GM12878 (cell line): ENCODE results near the gene ITCH. TPM values are rescaled to one million over a fixed set of nuclear protein-coding genes. Genes with fewer than 3 reads are reported as not detected.

ENCODE experiments used
- ATAC-seq: fragments of 200-7000 bp; cut with Tn5 transposase; 3 replicates; pipeline ENCODE4 v1.9.1; 2020; ENCODE audit warnings: mild to moderate bottlenecking, moderate library complexity
- BruUV-seq: library from RNA; stranded (reverse); fragments of 400-500 nt; replicated peaks from 2 replicates; lab custom pipeline; 2021; lab: Mats Ljungman, UMichigan
- CTCF ChIA-PET: fragments of 300-600 bp; sonication (Branson Sonifier 250); formaldehyde crosslinking; extraction: SDS; loops from one replicate; lab custom pipeline; 2021; ENCODE audit warnings: inconsistent platforms; lab: Yijun Ruan, JAX
- POLR2A ChIA-PET: fragments of 350-600 bp; formaldehyde crosslinking; extraction: SDS; loops from one replicate; lab custom pipeline; 2021; ENCODE audit warnings: inconsistent platforms; lab: Charles Lee
- RAD21 ChIA-PET: fragments of 300-600 bp; sonication (Branson Sonifier 250); formaldehyde crosslinking; loops from one replicate; lab custom pipeline; 2023; ENCODE audit warnings: antibody characterized with exemption; ENCODE audit not compliant: unreplicated experiment; lab: Charles Lee
- SMC1A ChIA-PET: fragments of 300-600 bp; sonication (Branson Sonifier 250); formaldehyde crosslinking; loops from one replicate; lab custom pipeline; 2023; ENCODE audit not compliant: unreplicated experiment, uncharacterized antibody; lab: Charles Lee
- DNase-seq: peaks from one replicate; pipeline ENCODE4 v3.0.0-alpha.2; 2011; ENCODE audit warnings: low read depth, low spot score
- FAIRE-seq: peaks from 3 replicates; lab custom pipeline; 2011; peaks lifted over from hg19 to GRCh38; lab: Jason Lieb, UNC
- H2AFZ ChIP-seq: 2 replicates; pipeline ENCODE4 v1.6.0; 2011; ENCODE audit warnings: low read depth, low read length, control low read depth; ENCODE audit not compliant: control insufficient read depth
- H3K27ac ChIP-seq: 2 replicates; pipeline ENCODE4 v1.5.1; 2011; ENCODE audit warnings: control low read depth; ENCODE audit not compliant: control insufficient read depth, insufficient read depth
- H3K27me3 ChIP-seq, 2 experiments: replicated peaks in 1 of 2; 2 replicates each; pipeline versions ENCODE4 v1.6.0 to v1.6.1; 2011; ENCODE audit warnings: low read length in 1 of 2; ENCODE audit not compliant: control insufficient read depth in 2 of 2, insufficient read depth in 2 of 2
- H3K36me3 ChIP-seq, 2 experiments: 2 replicates each; pipeline ENCODE4 v1.5.1; 2011; ENCODE audit warnings: low read length in 1 of 2; ENCODE audit not compliant: control insufficient read depth in 2 of 2, insufficient read depth in 2 of 2
- H3K4me1 ChIP-seq: 2 replicates; pipeline ENCODE4 v1.6.1; 2011; ENCODE audit warnings: mild to moderate bottlenecking, low read length, moderate library complexity, mixed read lengths; ENCODE audit not compliant: control insufficient read depth, insufficient read depth
- H3K4me2 ChIP-seq: 2 replicates; pipeline ENCODE4 v1.6.0; 2011; ENCODE audit warnings: control low read depth; ENCODE audit not compliant: control insufficient read depth, insufficient read depth
- H3K4me3 ChIP-seq: fragments of 200-600 bp; sonication (generic); 2 replicates; pipeline ENCODE4 v1.5.1; 2016
- H3K79me2 ChIP-seq: 2 replicates; pipeline ENCODE4 v1.6.0; 2011; ENCODE audit warnings: low read length; ENCODE audit not compliant: control insufficient read depth, insufficient read depth
- H3K9ac ChIP-seq: 2 replicates; pipeline ENCODE4 v1.8.0; 2011; ENCODE audit warnings: low read length, control low read depth, mixed read lengths; ENCODE audit not compliant: control insufficient read depth, insufficient read depth
- H3K9me3 ChIP-seq: replicated peaks from 3 replicates; pipeline ENCODE4 v1.5.1; 2011; ENCODE audit warnings: mild to moderate bottlenecking, low read length; ENCODE audit not compliant: control insufficient read depth, insufficient read depth
- H4K20me1 ChIP-seq: 2 replicates; pipeline ENCODE4 v1.6.0; 2011; ENCODE audit not compliant: control insufficient read depth, insufficient read depth
- CHD4 ChIP-seq: fragments of 200-600 bp; sonication (generic); IDR thresholded peaks from 2 replicates; pipeline ENCODE4 v1.6.1; 2016; ENCODE audit warnings: mild to moderate bottlenecking
- EGR1 ChIP-seq, 2 experiments: IDR thresholded peaks; 1 replicate in 1 of 2; 2 replicates in 1 of 2; pipeline ENCODE4 v1.6.1; 2011 to 2012; ENCODE audit warnings: low read depth in 2 of 2, low read length in 2 of 2, borderline replicate concordance in 1 of 2, mild to moderate bottlenecking in 1 of 2, moderate library complexity in 1 of 2
- FOXM1 ChIP-seq: IDR thresholded peaks from 2 replicates; pipeline ENCODE4 v1.6.1; 2012; ENCODE audit warnings: low read depth, mild to moderate bottlenecking, inconsistent platforms, low read length, moderate library complexity
- HCFC1 ChIP-seq: fragments of 150-350 bp; IDR thresholded peaks from 2 replicates; pipeline ENCODE4 v1.6.1; 2014; ENCODE audit warnings: low read length
- KAT2A ChIP-seq: conservative IDR thresholded peaks from 2 replicates; pipeline ENCODE4 v1.6.1; 2011; ENCODE audit warnings: low read depth, low read length; ENCODE audit not compliant: control insufficient read depth
- MYB ChIP-seq: fragments of 150-350 bp; IDR thresholded peaks from 2 replicates; pipeline ENCODE4 v1.6.1; 2014; ENCODE audit warnings: mild to moderate bottlenecking, low read depth, low read length, borderline replicate concordance
- POLR2A ChIP-seq: IDR thresholded peaks from 2 replicates; pipeline ENCODE4 v1.6.1; 2011; ENCODE audit warnings: low read depth, mild to moderate bottlenecking, low read length
- POU2F2 ChIP-seq: IDR thresholded peaks from 3 replicates; pipeline ENCODE4 v1.6.1; 2011; ENCODE audit warnings: low read depth, mild to moderate bottlenecking, low read length, borderline replicate concordance
- RAD21 ChIP-seq: IDR thresholded peaks from 2 replicates; pipeline ENCODE4 v1.6.1; 2011; ENCODE audit warnings: mild to moderate bottlenecking, low read depth, low read length, moderate library complexity; ENCODE audit not compliant: insufficient read depth
- RAD51 ChIP-seq: fragments of 450-650 bp; IDR thresholded peaks from 2 replicates; pipeline ENCODE4 v1.6.1; 2016; ENCODE audit warnings: moderate library complexity, mild to moderate bottlenecking, inconsistent platforms
- SMC3 ChIP-seq: IDR thresholded peaks from 2 replicates; pipeline ENCODE4 v1.6.1; 2011; ENCODE audit warnings: low read length, improper control_type of control experiment, borderline replicate concordance
- STAT3 ChIP-seq: IDR thresholded peaks from 2 replicates; pipeline ENCODE4 v1.6.1; 2011; ENCODE audit warnings: low read depth, low read length, improper control_type of control experiment
- TBL1XR1 ChIP-seq: IDR thresholded peaks from 2 replicates; pipeline ENCODE4 v1.6.1; 2012; ENCODE audit warnings: low read depth, low read length, improper control_type of control experiment
- ZNF207 ChIP-seq: fragments of 450-650 bp; IDR thresholded peaks from 2 replicates; pipeline ENCODE4 v1.6.1; 2014; ENCODE audit warnings: antibody characterized with exemption, mild to moderate bottlenecking, borderline replicate concordance
- WGBS: methylation state at CpG from one replicate; pipeline ENCODE4 v1.1.6; 2016; ENCODE audit warnings: low lambda C conversion rate; ENCODE audit not compliant: insufficient replicate concordance, insufficient coverage; ENCODE audit errors: missing lambda C conversion rate; 5-methylcytosine and 5-hydroxymethylcytosine counted together
- in situ Hi-C: fragments of 300-500 bp; cut with MboI; formaldehyde crosslinking; loops from 9 replicates; pipeline ENCODE4 v1.14.3; 2018; ENCODE audit warnings: mixed read lengths
- intact Hi-C: fragments of 100-400 bp; cut with micrococcal nuclease; formaldehyde crosslinking; loops from one replicate; pipeline ENCODE4 v1.14.2; 2022; ENCODE audit not compliant: unreplicated experiment
- polyA plus RNA-seq, 11 experiments: library from polyadenylated mRNA; depleted of rRNA in 4 of 11; unstranded in 6 of 11; stranded (reverse) in 5 of 11; fragments of >200 nt; fragmentation: Nextera tagmentation in 4 of 11; fragmentation: Illumina TruSeq in 1 of 11; extraction: Ambion mirVana in 4 of 11; extraction: Trizol in 1 of 11; gene quantifications; 1 replicate in 1 of 11; 2 replicates in 10 of 11; pipeline versions ENCODE4 v1.2.1 to v1.2.3, GENCODE V29; 2011 to 2016; ENCODE audit warnings: inconsistent platforms in 2 of 11, missing spikeins in 2 of 11, low read depth in 1 of 11
- total RNA-seq, 4 experiments: library from RNA; depleted of rRNA in 3 of 4; stranded (reverse); fragments of >200 nt in 3 of 4; fragmentation: Illumina TruSeq in 1 of 4; extraction: Trizol in 1 of 4; gene quantifications; 2 replicates each; pipeline versions ENCODE4 v1.2.1 to v1.2.3, GENCODE V29; 2013 to 2021
- TF ChIP-seq, protein P1 (sequence below): IDR thresholded peaks from 2 replicates; pipeline ENCODE4 v1.6.1; 2012; ENCODE audit warnings: low read depth, low read length, improper control_type of control experiment
- TF ChIP-seq, protein P2 (sequence below): fragments of 450-650 bp; formaldehyde crosslinking; IDR thresholded peaks from 2 replicates; pipeline ENCODE4 v1.4.0; 2022; ENCODE audit warnings: mild to moderate bottlenecking, moderate library complexity
- TF ChIP-seq, protein P3 (sequence below): IDR thresholded peaks from 2 replicates; pipeline ENCODE4 v1.6.1; 2011; ENCODE audit warnings: borderline replicate concordance, low read depth, mild to moderate bottlenecking, moderate library complexity, low read length; ENCODE audit not compliant: insufficient read depth, poor library complexity, severe bottlenecking
- TF ChIP-seq, protein P4 (sequence below): fragments of 450-650 bp; IDR thresholded peaks from 2 replicates; pipeline ENCODE4 v1.6.1; 2016; ENCODE audit warnings: mild to moderate bottlenecking

ITCH gene
- total and polyA plus RNA-seq, 10 of the 15 experiments (the other 5 are each of a cell fraction or from before 2014, with no cell fraction given) = 7.5 to 46.1 (median 21.5) TPM

DNA sequence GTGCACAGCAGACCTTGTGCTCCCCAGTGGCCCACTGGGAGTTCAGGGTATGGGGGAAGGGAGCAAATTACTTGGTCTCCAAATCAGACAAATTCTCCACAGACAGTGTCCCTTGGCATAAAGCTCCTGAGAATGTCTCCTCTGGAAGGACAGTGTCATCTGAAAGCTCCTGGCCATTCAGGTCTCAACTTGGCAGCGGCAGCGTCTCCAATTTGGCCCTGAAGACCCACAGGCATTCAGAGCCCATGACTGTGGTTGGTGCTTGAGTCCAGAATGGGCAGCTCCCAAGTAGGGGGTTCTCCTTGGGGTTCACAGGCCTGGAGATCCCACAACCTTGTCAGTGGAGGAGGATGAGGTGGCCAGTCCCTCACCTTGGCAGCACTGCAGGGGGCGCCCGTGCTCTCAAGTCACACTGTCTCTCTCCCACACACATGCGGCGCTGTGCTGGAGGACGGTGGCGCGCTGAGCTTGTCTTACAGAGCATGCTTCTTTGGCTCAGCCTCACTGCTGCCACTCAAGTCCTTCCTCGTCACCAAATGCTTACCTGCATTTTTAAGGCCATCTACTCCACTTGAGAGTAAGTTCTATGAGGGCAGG is 173.8 kb downstream of the ITCH start:
- Histone ChIP-seq H3K27me3 (no peaks in the 10 kb centered on the region), H3K4me1 (peaks cover 4% of the 10 kb centered on the region; the same call in 1 of the 2 replicates), H3K36me3 (peaks cover 22 to 31% of the 10 kb centered on the region in 2 experiments), H3K9me3 (no peaks in the 10 kb centered on the region), H3K4me2 (no peak overlapping the region), H4K20me1 (no peaks in the 10 kb centered on the region), H2AFZ (no peak overlapping the region), H3K79me2 (no peaks in the 10 kb centered on the region), H3K9ac (no peak overlapping the region), H3K4me3 (no peak overlapping the region), H3K27ac (no peak overlapping the region)
- ChIA-PET CTCF (interaction anchor here (1.0 to 5.7 kb wide), 3 partner anchors 44 to 232 kb away, joined by 3 to 68 read pairs (median 11); no protein-coding TSS in a partner anchor), SMC1A (interaction anchor here (0.9 to 5.7 kb wide), 2 partner anchors 170 to 233 kb away, joined by 3 to 50 read pairs; partner anchors contain the start of gene TP53INP2), RAD21 (interaction anchor here (0.6 to 5.7 kb wide), 3 partner anchors 224 to 260 kb away, joined by 3 to 35 read pairs (median 21); no protein-coding TSS in a partner anchor), POLR2A (interaction anchor here (1.1 kb wide), 1 partner anchor 233 kb away, joined by 3 read pairs; no protein-coding TSS in a partner anchor)
- DNase-seq = no peak
- BruUV-seq = no TSS peak
- in situ Hi-C loops (loop anchor here (5.0 kb wide), 1 partner anchor 230 kb away; no protein-coding TSS in a partner anchor), intact Hi-C loops (loop anchor here (5.0 kb wide), 1 partner anchor 230 kb away; no protein-coding TSS in a partner anchor)
- FAIRE-seq = no peak
- ATAC-seq = peak; percentile 60
- WGBS = 99% methylated on average over 10 of the region's 10 CpGs
- TF ChIP-seq, protein P1, sequence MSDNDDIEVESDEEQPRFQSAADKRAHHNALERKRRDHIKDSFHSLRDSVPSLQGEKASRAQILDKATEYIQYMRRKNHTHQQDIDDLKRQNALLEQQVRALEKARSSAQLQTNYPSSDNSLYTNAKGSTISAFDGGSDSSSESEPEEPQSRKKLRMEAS = no peak
- TF ChIP-seq SMC3 = peak; percentile 34; the same call in 1 of the 2 replicates
- no peak for TF ChIP-seq FOXM1
- no peak for TF ChIP-seq STAT3
- TF ChIP-seq CHD4 = no peak
- no peak for TF ChIP-seq ZNF207
- TF ChIP-seq, protein P2, sequence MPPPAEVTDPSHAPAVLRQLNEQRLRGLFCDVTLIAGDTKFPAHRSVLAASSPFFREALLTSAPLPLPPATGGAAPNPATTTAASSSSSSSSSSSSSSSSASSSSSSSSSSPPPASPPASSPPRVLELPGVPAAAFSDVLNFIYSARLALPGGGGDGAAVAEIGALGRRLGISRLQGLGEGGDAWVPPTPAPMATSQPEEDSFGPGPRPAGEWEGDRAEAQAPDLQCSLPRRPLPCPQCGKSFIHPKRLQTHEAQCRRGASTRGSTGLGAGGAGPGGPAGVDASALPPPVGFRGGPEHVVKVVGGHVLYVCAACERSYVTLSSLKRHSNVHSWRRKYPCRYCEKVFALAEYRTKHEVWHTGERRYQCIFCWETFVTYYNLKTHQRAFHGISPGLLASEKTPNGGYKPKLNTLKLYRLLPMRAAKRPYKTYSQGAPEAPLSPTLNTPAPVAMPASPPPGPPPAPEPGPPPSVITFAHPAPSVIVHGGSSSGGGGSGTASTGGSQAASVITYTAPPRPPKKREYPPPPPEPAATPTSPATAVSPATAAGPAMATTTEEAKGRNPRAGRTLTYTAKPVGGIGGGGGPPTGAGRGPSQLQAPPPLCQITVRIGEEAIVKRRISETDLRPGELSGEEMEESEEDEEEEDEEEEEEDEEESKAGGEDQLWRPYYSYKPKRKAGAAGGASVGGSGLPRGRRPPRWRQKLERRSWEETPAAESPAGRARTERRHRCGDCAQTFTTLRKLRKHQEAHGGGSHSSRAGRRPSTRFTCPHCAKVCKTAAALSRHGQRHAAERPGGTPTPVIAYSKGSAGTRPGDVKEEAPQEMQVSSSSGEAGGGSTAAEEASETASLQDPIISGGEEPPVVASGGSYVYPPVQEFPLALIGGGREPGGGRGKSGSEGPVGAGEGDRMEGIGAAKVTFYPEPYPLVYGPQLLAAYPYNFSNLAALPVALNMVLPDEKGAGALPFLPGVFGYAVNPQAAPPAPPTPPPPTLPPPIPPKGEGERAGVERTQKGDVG (CRISPR knock-in tag) = no peak
- TF ChIP-seq RAD51 = no peak
- peak; percentile 47; the same call in 1 of the 2 replicates for TF ChIP-seq POLR2A
- TF ChIP-seq RAD21 = peak; percentile 57
- TF ChIP-seq, protein P3, sequence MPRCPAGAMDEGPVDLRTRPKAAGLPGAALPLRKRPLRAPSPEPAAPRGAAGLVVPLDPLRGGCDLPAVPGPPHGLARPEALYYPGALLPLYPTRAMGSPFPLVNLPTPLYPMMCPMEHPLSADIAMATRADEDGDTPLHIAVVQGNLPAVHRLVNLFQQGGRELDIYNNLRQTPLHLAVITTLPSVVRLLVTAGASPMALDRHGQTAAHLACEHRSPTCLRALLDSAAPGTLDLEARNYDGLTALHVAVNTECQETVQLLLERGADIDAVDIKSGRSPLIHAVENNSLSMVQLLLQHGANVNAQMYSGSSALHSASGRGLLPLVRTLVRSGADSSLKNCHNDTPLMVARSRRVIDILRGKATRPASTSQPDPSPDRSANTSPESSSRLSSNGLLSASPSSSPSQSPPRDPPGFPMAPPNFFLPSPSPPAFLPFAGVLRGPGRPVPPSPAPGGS = no peak
- 0 out of 3 replicates have a peak, but pooled peaks of 1 of the 2 experiments have one; percentile 5 for TF ChIP-seq EGR1 (IDR thresholded peaks at IDR 0.05; ENCODE audit: borderline replicate concordance in 1 of 2, low read depth in 2 of 2, low read length in 2 of 2)
- no peak for TF ChIP-seq HCFC1
- no peak for TF ChIP-seq MYB
- TF ChIP-seq TBL1XR1 = no peak
- no peak for TF ChIP-seq KAT2A
- TF ChIP-seq POU2F2 = no peak
- TF ChIP-seq, protein P4, sequence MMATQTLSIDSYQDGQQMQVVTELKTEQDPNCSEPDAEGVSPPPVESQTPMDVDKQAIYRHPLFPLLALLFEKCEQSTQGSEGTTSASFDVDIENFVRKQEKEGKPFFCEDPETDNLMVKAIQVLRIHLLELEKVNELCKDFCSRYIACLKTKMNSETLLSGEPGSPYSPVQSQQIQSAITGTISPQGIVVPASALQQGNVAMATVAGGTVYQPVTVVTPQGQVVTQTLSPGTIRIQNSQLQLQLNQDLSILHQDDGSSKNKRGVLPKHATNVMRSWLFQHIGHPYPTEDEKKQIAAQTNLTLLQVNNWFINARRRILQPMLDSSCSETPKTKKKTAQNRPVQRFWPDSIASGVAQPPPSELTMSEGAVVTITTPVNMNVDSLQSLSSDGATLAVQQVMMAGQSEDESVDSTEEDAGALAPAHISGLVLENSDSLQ = no peak
